ENCODE data around the gene HOXA5. TPM values are rescaled to one million over a fixed set of nuclear protein-coding genes. Genes with fewer than 3 reads are reported as not detected.

HOXA5 gene
- total RNA-seq, 2 donors from 2014 or later = 0.14 TPM; not detected in 1

- H3K4me3 Mint-ChIP-seq = no peak overlapping the region
- no peak for ATAC-seq (replicated peaks in 1 of 2)
Observed at GRCh38 chr7:27112955-27113949, 30.2 kb downstream of the HOXA5 start.

GRCh38 chr7:27112361-27112760 is 31.1 kb downstream of the HOXA5 start:
- H3K27ac Mint-ChIP-seq = no peak overlapping the region
- H3K4me3 Mint-ChIP-seq = no peak overlapping the region
- no peaks in the 10 kb centered on the region for H3K27me3 Mint-ChIP-seq (ENCODE audit: low read depth)
- H3K4me1 Mint-ChIP-seq (ENCODE audit: low read depth) = no peaks in the 10 kb centered on the region
- no peaks in the 10 kb centered on the region for H3K9me3 Mint-ChIP-seq
- H3K36me3 Mint-ChIP-seq (ENCODE audit: insufficient read depth in 2 of 2) = no peaks in the 10 kb centered on the region
- ATAC-seq (replicated peaks in 1 of 2) (no peak), DNase-seq (no peak)

More at GRCh38 chr7:27112955-27113949, 30.2 kb downstream of the HOXA5 start:
- H3K27ac Mint-ChIP-seq = no peak overlapping the region
- no peaks in the 10 kb centered on the region for H3K4me1 Mint-ChIP-seq (ENCODE audit: low read depth)
- no peaks in the 10 kb centered on the region for H3K27me3 Mint-ChIP-seq (ENCODE audit: low read depth)
- H3K36me3 Mint-ChIP-seq (ENCODE audit: insufficient read depth in 2 of 2) = no peaks in the 10 kb centered on the region
- H3K9me3 Mint-ChIP-seq = no peaks in the 10 kb centered on the region
- no peak for DNase-seq

- DNase-seq (no peak), ATAC-seq (replicated peaks in 1 of 2) (no peak)
- H3K4me3 Mint-ChIP-seq = no peak overlapping the region
- H3K4me1 Mint-ChIP-seq (ENCODE audit: low read depth) = no peaks in the 10 kb centered on the region
- no peaks in the 10 kb centered on the region for H3K9me3 Mint-ChIP-seq
- H3K27ac Mint-ChIP-seq = no peak overlapping the region
- no peaks in the 10 kb centered on the region for H3K36me3 Mint-ChIP-seq (ENCODE audit: insufficient read depth in 2 of 2)
- H3K27me3 Mint-ChIP-seq (ENCODE audit: low read depth) = no peaks in the 10 kb centered on the region
Observed at GRCh38 chr7:27111751-27112277, 31.7 kb downstream of the HOXA5 start.

- no peaks in the 10 kb centered on the region for H3K27me3 Mint-ChIP-seq (ENCODE audit: low read depth)
- no peaks in the 10 kb centered on the region for H3K9me3 Mint-ChIP-seq
- DNase-seq (no peak), ATAC-seq (replicated peaks in 1 of 2) (no peak)
- H3K4me3 Mint-ChIP-seq = no peak overlapping the region
- no peaks in the 10 kb centered on the region for H3K4me1 Mint-ChIP-seq (ENCODE audit: low read depth)
- no peaks in the 10 kb centered on the region for H3K36me3 Mint-ChIP-seq (ENCODE audit: insufficient read depth in 2 of 2)
- H3K27ac Mint-ChIP-seq = no peak overlapping the region
Observed at GRCh38 chr7:27111042-27111750, 32.3 kb downstream of the HOXA5 start.

DNA sequence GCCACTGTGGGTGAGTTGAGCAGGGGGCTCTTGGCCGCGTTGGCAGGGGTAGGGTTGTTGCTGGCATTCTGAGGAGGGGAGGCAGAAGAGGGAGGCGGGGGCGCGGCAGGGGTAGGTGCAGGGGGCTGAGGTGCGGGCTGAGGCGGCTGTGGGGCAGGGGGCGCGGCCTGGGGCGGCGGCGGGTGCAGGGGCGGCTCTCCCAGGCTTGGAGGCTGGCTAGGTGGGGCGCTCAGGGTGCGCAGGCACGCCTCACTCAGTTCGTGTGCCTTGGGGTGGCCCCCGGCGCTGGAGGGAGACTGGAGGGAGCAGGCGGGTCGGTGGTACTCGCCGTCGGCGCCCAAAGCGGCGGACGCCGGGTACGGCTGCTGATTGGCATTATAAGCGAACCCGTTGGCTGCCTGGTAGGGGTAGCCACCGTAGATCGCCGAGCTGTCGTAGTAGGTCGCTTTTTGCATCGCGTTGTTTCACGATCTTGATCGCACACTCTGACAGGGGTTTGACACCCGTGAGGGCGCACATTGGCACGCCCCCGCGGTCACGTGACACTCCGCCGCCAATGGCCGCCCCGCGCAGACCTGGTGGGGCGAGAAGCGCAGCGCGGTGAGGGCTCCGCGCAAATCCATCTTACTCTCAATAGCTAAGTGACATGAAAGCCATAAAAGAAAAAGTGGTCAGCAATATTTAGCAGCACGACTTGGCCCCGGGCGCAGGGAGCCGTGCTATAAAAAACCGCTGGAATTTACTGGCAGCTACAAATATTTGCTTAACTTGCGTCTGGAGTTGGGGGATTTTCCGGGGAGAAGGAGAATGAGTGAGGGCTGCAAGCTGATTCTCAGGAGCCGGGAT is 33.1 kb downstream of the HOXA5 start:
- H3K4me1 Mint-ChIP-seq (ENCODE audit: low read depth) = no peaks in the 10 kb centered on the region
- no peaks in the 10 kb centered on the region for H3K9me3 Mint-ChIP-seq
- no peak overlapping the region for H3K4me3 Mint-ChIP-seq
- H3K36me3 Mint-ChIP-seq (ENCODE audit: insufficient read depth in 2 of 2) = no peaks in the 10 kb centered on the region
- no peak for DNase-seq
- H3K27me3 Mint-ChIP-seq (ENCODE audit: low read depth) = peaks cover 4% of the 10 kb centered on the region
- ATAC-seq (replicated peaks in 1 of 2) = no peak
- no peak overlapping the region for H3K27ac Mint-ChIP-seq

DNA sequence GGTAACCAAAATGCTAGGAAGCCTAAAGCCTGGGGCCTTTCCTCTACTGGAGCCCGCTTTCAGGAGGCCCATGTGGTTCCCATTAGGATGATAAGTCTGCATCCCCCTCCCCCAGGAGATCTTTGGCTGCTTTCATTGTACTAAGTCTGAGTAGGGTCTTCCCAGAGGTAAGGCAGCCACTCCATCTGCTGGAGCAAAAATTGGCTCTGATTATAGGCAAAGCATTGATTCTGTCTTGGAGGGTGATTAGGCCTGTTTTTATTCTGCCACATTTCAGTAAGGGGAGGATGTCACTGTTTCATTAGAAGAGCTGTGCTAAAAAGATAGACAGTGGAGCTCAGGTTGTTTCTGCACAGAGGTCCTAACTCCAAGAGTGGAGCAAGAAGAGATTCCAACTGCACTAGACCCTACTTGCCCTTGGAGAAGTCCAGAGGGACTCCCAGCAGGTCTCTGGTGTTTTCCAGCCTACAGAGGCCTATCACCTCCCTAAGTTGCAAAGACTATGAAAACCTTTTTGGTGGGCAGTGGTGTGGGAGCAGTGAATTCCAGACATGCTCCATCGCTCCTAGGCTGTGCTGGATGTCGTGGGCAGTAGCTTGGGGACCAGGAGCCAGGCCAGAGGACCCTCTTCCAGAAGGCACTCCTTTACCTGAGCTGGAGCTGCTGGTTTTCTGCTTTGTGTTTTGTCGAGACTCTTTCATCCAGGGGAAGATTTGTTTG is 33.9 kb downstream of the HOXA5 start:
- H3K27me3 Mint-ChIP-seq (ENCODE audit: low read depth) = peaks cover 12% of the 10 kb centered on the region
- H3K4me1 Mint-ChIP-seq (ENCODE audit: low read depth) = no peaks in the 10 kb centered on the region
- no peak overlapping the region for H3K27ac Mint-ChIP-seq
- H3K4me3 Mint-ChIP-seq = no peak overlapping the region
- H3K36me3 Mint-ChIP-seq (ENCODE audit: insufficient read depth in 2 of 2) = no peaks in the 10 kb centered on the region
- H3K9me3 Mint-ChIP-seq = no peaks in the 10 kb centered on the region
- no peak for ATAC-seq (replicated peaks in 1 of 2)
- DNase-seq = no peak

GRCh38 chr7:27108390-27109127 is 34.9 kb downstream of the HOXA5 start:
- ATAC-seq (replicated peaks in 1 of 2) (no peak), DNase-seq (no peak)
- peaks cover 23% of the 10 kb centered on the region for H3K27me3 Mint-ChIP-seq (ENCODE audit: low read depth)
- H3K27ac Mint-ChIP-seq = no peak overlapping the region
- H3K4me3 Mint-ChIP-seq = no peak overlapping the region
- H3K36me3 Mint-ChIP-seq (ENCODE audit: insufficient read depth in 2 of 2) = no peaks in the 10 kb centered on the region
- no peaks in the 10 kb centered on the region for H3K9me3 Mint-ChIP-seq
- no peaks in the 10 kb centered on the region for H3K4me1 Mint-ChIP-seq (ENCODE audit: low read depth)

- DNase-seq = no peak
- H3K4me1 Mint-ChIP-seq (ENCODE audit: low read depth) = peaks cover 7% of the 10 kb centered on the region
- no peak for ATAC-seq (replicated peaks in 1 of 2)
- H3K27me3 Mint-ChIP-seq (ENCODE audit: low read depth) = peaks cover 31% of the 10 kb centered on the region
- H3K9me3 Mint-ChIP-seq = no peaks in the 10 kb centered on the region
- H3K36me3 Mint-ChIP-seq (ENCODE audit: insufficient read depth in 2 of 2) = peaks cover 0 to 1% of the 10 kb centered on the region in 2 donors
- no peak overlapping the region for H3K4me3 Mint-ChIP-seq
- no peak overlapping the region for H3K27ac Mint-ChIP-seq
Observed at GRCh38 chr7:27107391-27108381, 35.8 kb downstream of the HOXA5 start.

DNA sequence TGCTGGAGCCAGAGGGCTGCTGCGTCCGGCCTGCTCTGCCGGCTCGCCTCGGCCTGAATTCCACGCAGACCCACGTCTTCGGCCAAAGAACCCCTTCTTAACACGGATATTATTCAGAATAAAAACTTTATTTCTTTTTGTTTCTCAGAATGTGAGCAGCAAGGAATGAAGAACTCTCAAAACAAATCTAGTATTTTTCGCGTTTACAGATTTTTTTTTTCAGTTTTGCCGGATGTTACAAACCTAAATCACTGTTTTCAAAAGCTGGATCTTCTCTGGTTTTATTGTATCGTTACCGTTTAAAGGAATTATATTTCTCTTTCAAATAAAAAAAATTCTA is 36.6 kb downstream of the HOXA5 start:
- peaks cover 13% of the 10 kb centered on the region for H3K4me1 Mint-ChIP-seq (ENCODE audit: low read depth)
- H3K27me3 Mint-ChIP-seq (ENCODE audit: low read depth) = peaks cover 39% of the 10 kb centered on the region
- no peaks in the 10 kb centered on the region for H3K9me3 Mint-ChIP-seq
- peaks cover 0 to 1% of the 10 kb centered on the region in 2 donors for H3K36me3 Mint-ChIP-seq (ENCODE audit: insufficient read depth in 2 of 2)
- H3K27ac Mint-ChIP-seq = no peak overlapping the region
- no peak overlapping the region for H3K4me3 Mint-ChIP-seq
- ATAC-seq (replicated peaks in 1 of 2) (no peak), DNase-seq (no peak)

GRCh38 chr7:27106181-27106900 is 37.1 kb downstream of the HOXA5 start:
- peaks cover 18% of the 10 kb centered on the region for H3K4me1 Mint-ChIP-seq (ENCODE audit: low read depth)
- H3K4me3 Mint-ChIP-seq = no peak overlapping the region
- H3K27me3 Mint-ChIP-seq (ENCODE audit: low read depth) = peaks cover 45% of the 10 kb centered on the region
- no peaks in the 10 kb centered on the region for H3K9me3 Mint-ChIP-seq
- no peak overlapping the region for H3K27ac Mint-ChIP-seq
- ATAC-seq (replicated peaks in 1 of 2) = no peak
- DNase-seq = no peak
- peaks cover 0 to 1% of the 10 kb centered on the region in 2 donors for H3K36me3 Mint-ChIP-seq (ENCODE audit: insufficient read depth in 2 of 2)

Data from activated T-cell treated with anti-CD3 and anti-CD28 coated beads, Interleukin-2, amount 50 U/mL, for 72 hours (primary cell).